Activated naive CD4-positive, alpha-beta T cell treated with anti-CD3 and anti-CD28 coated beads, Interleukin-2, amount 10 ng/mL, durations not matched to agents 7 days and 5 days (primary cell): ENCODE data around the gene C11orf42.

Experiments used
- CTCF ChIA-PET: fragments of 350-600 bp; sonication (Branson Sonifier 250); formaldehyde crosslinking; loops from one replicate; lab custom pipeline; 2021; ENCODE audit warnings: antibody characterized with exemption; lab: Charles Lee
- DNase-seq: peaks from one replicate; pipeline ENCODE4 v3.0.0-alpha.2; 2020
- H3K27ac Mint-ChIP-seq: one replicate; pipeline ENCODE4 v1.8.0; 2021; ENCODE audit warnings: mild to moderate bottlenecking, moderate library complexity, mixed read lengths
- H3K27me3 Mint-ChIP-seq: one replicate; pipeline ENCODE4 v1.8.0; 2021; ENCODE audit warnings: mild to moderate bottlenecking, mixed read lengths
- H3K36me3 Mint-ChIP-seq: one replicate; pipeline ENCODE4 v1.8.0; 2021; ENCODE audit warnings: mixed read lengths
- H3K4me1 Mint-ChIP-seq: one replicate; pipeline ENCODE4 v1.8.0; 2021; ENCODE audit warnings: mixed read lengths
- H3K4me3 Mint-ChIP-seq: one replicate; pipeline ENCODE4 v1.8.0; 2021; ENCODE audit warnings: mild to moderate bottlenecking, moderate library complexity, mixed read lengths
- H3K9me3 Mint-ChIP-seq: one replicate; pipeline ENCODE4 v1.8.0; 2021; ENCODE audit warnings: mixed read lengths

C11orf42 gene

GRCh38 chr11:6206456-6207180, 1.3 kb downstream of the C11orf42 start:
- CTCF ChIA-PET, result interaction anchor here (1.4 kb wide), 1 partner anchor 11 kb away, joined by 4 read pairs; no protein-coding TSS in a partner anchor
- H3K4me3 Mint-ChIP-seq, result no peak overlapping the region
- no peak for DNase-seq
- H3K27me3 Mint-ChIP-seq, result no peaks in the 10 kb centered on the region
- H3K9me3 Mint-ChIP-seq, result no peaks in the 10 kb centered on the region
- H3K27ac Mint-ChIP-seq, result no peak overlapping the region
- H3K4me1 Mint-ChIP-seq, result peaks cover 17% of the 10 kb centered on the region
- H3K36me3 Mint-ChIP-seq, result peaks cover 5% of the 10 kb centered on the region

- Mint-ChIP-seq H3K4me1 (no peaks in the 10 kb centered on the region), H3K36me3 (peaks cover 3% of the 10 kb centered on the region), H3K27me3 (no peaks in the 10 kb centered on the region), H3K27ac (no peak overlapping the region), H3K4me3 (no peak overlapping the region), H3K9me3 (no peaks in the 10 kb centered on the region)
- DNase-seq, result no peak
- CTCF ChIA-PET, result no interaction called here
Observed at GRCh38 chr11:6209801-6210200, 4.4 kb downstream of the C11orf42 start.

GRCh38 chr11:6210274-6210955, 5.1 kb downstream of the C11orf42 start:
- Mint-ChIP-seq H3K9me3 (no peaks in the 10 kb centered on the region), H3K4me3 (no peak overlapping the region), H3K4me1 (no peaks in the 10 kb centered on the region), H3K36me3 (peaks cover 6% of the 10 kb centered on the region), H3K27ac (no peak overlapping the region), H3K27me3 (no peaks in the 10 kb centered on the region)
- DNase-seq, result no peak
- CTCF ChIA-PET, result no interaction called here

- CTCF ChIA-PET, result interaction anchor here (0.7 kb wide), 1 partner anchor 101 kb away, joined by 4 read pairs; no protein-coding TSS in a partner anchor
- Mint-ChIP-seq H3K4me3 (no peak overlapping the region), H3K27me3 (no peaks in the 10 kb centered on the region), H3K36me3 (peaks cover 29% of the 10 kb centered on the region), H3K9me3 (no peaks in the 10 kb centered on the region), H3K27ac (no peak overlapping the region), H3K4me1 (peaks cover 5% of the 10 kb centered on the region)
- DNase-seq, result no peak
Observed at GRCh38 chr11:6214530-6214929, 9.2 kb downstream of the C11orf42 start.

GRCh38 chr11:6216501-6216900, 11.1 kb downstream of the C11orf42 start:
- H3K27ac Mint-ChIP-seq, result peak overlapping the region; percentile 26
- H3K4me3 Mint-ChIP-seq, result no peak overlapping the region
- H3K36me3 Mint-ChIP-seq, result peaks cover 35% of the 10 kb centered on the region
- no peak for DNase-seq
- peaks cover 14% of the 10 kb centered on the region for H3K4me1 Mint-ChIP-seq
- H3K9me3 Mint-ChIP-seq, result no peaks in the 10 kb centered on the region
- no peaks in the 10 kb centered on the region for H3K27me3 Mint-ChIP-seq
- CTCF ChIA-PET, result interaction anchor here (1.1 kb wide), 1 partner anchor 8 kb away, joined by 3 read pairs; no protein-coding TSS in a partner anchor

GRCh38 chr11:6217722-6218121, 12.4 kb downstream of the C11orf42 start:
- Mint-ChIP-seq H3K27me3 (no peaks in the 10 kb centered on the region), H3K4me3 (no peak overlapping the region), H3K27ac (no peak overlapping the region), H3K36me3 (peaks cover 42% of the 10 kb centered on the region), H3K9me3 (no peaks in the 10 kb centered on the region), H3K4me1 (peaks cover 14% of the 10 kb centered on the region)
- CTCF ChIA-PET, result no interaction called here
- DNase-seq, result no peak

GRCh38 chr11:6219359-6219758, 14.0 kb downstream of the C11orf42 start:
- CTCF ChIA-PET, result no interaction called here
- Mint-ChIP-seq H3K36me3 (peaks cover 44% of the 10 kb centered on the region), H3K4me3 (no peak overlapping the region), H3K27me3 (no peaks in the 10 kb centered on the region), H3K27ac (peak overlapping the region; percentile 49), H3K9me3 (no peaks in the 10 kb centered on the region), H3K4me1 (peaks cover 14% of the 10 kb centered on the region)
- no peak for DNase-seq

- Mint-ChIP-seq H3K27me3 (no peaks in the 10 kb centered on the region), H3K36me3 (peaks cover 22% of the 10 kb centered on the region), H3K27ac (no peak overlapping the region), H3K4me1 (peaks cover 18% of the 10 kb centered on the region), H3K4me3 (no peak overlapping the region), H3K9me3 (no peaks in the 10 kb centered on the region)
- no peak for DNase-seq
- CTCF ChIA-PET, result interaction anchor here (0.6 to 1.3 kb wide), 2 partner anchors 13 to 207 kb away, joined by 3 read pairs; no protein-coding TSS in a partner anchor
Observed at GRCh38 chr11:6223854-6224253, 18.5 kb downstream of the C11orf42 start.

GRCh38 chr11:6224421-6224820, 19.1 kb downstream of the C11orf42 start:
- Mint-ChIP-seq H3K27me3 (no peaks in the 10 kb centered on the region), H3K4me1 (peaks cover 18% of the 10 kb centered on the region), H3K36me3 (peaks cover 19% of the 10 kb centered on the region)

GRCh38 chr11:6225024-6225423, 19.7 kb downstream of the C11orf42 start:
- Mint-ChIP-seq H3K4me1 (peaks cover 18% of the 10 kb centered on the region), H3K27ac (no peak overlapping the region), H3K4me3 (no peak overlapping the region), H3K27me3 (no peaks in the 10 kb centered on the region), H3K9me3 (no peaks in the 10 kb centered on the region), H3K36me3 (peaks cover 22% of the 10 kb centered on the region)
- DNase-seq, result no peak
- CTCF ChIA-PET, result interaction anchor here (0.6 to 1.0 kb wide), 2 partner anchors 9 to 319 kb away, joined by 3 read pairs; no protein-coding TSS in a partner anchor

More at GRCh38 chr11:6224421-6224820, 19.1 kb downstream of the C11orf42 start:
- no peak for DNase-seq
- Mint-ChIP-seq H3K27ac (no peak overlapping the region), H3K4me3 (no peak overlapping the region), H3K9me3 (no peaks in the 10 kb centered on the region)
- CTCF ChIA-PET, result interaction anchor here (1.0 to 1.3 kb wide), 2 partner anchors 9 to 13 kb away, joined by 3 read pairs; no protein-coding TSS in a partner anchor

- Mint-ChIP-seq H3K4me1 (peaks cover 23% of the 10 kb centered on the region), H3K4me3 (no peak overlapping the region), H3K36me3 (peaks cover 19% of the 10 kb centered on the region), H3K9me3 (no peaks in the 10 kb centered on the region), H3K27me3 (no peaks in the 10 kb centered on the region), H3K27ac (no peak overlapping the region)
- CTCF ChIA-PET, result interaction anchor here (0.6 kb wide), 2 partner anchors 87 to 318 kb away, joined by 3 read pairs; no protein-coding TSS in a partner anchor
- no peak for DNase-seq
Observed at GRCh38 chr11:6225896-6226295, 20.5 kb downstream of the C11orf42 start.

GRCh38 chr11:6228520-6228919, 23.2 kb downstream of the C11orf42 start:
- H3K27ac Mint-ChIP-seq, result no peak overlapping the region

GRCh38 chr11:6229911-6230310, 24.6 kb downstream of the C11orf42 start:
- no peaks in the 10 kb centered on the region for H3K9me3 Mint-ChIP-seq
- H3K27ac Mint-ChIP-seq, result no peak overlapping the region
- peaks cover 49% of the 10 kb centered on the region for H3K4me1 Mint-ChIP-seq
- CTCF ChIA-PET, result interaction anchor here (1.6 kb wide), 2 partner anchors 8 to 31 kb away, joined by 4 to 5 read pairs; no protein-coding TSS in a partner anchor
- H3K27me3 Mint-ChIP-seq, result no peaks in the 10 kb centered on the region
- peak; percentile 52 for DNase-seq
- no peak overlapping the region for H3K4me3 Mint-ChIP-seq
- H3K36me3 Mint-ChIP-seq, result peaks cover 9% of the 10 kb centered on the region

More at GRCh38 chr11:6228520-6228919, 23.2 kb downstream of the C11orf42 start:
- Mint-ChIP-seq H3K27me3 (no peaks in the 10 kb centered on the region), H3K4me1 (peaks cover 38% of the 10 kb centered on the region), H3K4me3 (no peak overlapping the region), H3K36me3 (peaks cover 11% of the 10 kb centered on the region), H3K9me3 (no peaks in the 10 kb centered on the region)
- DNase-seq, result no peak
- CTCF ChIA-PET, result no interaction called here

GRCh38 chr11:6232899-6233298, 27.5 kb downstream of the C11orf42 start:
- no peaks in the 10 kb centered on the region for H3K27me3 Mint-ChIP-seq
- peaks cover 8% of the 10 kb centered on the region for H3K36me3 Mint-ChIP-seq
- peaks cover 50% of the 10 kb centered on the region for H3K4me1 Mint-ChIP-seq
- CTCF ChIA-PET, result no interaction called here
- no peak for DNase-seq
- H3K9me3 Mint-ChIP-seq, result no peaks in the 10 kb centered on the region
- peak overlapping the region; percentile 54 for H3K4me3 Mint-ChIP-seq
- H3K27ac Mint-ChIP-seq, result no peak overlapping the region
